LHCN-M2 (cell line): Measurements from ENCODE around the gene PRUNE2. TPM values are rescaled to one million over a fixed set of nuclear protein-coding genes. Genes with fewer than 3 reads are reported as not detected.
"Not testable (repeated sequence)": the region's sequence is repeated elsewhere in the genome, so short reads cannot be mapped to it uniquely, and the experiment has no call there.

Experiments
- DNase-seq: peaks from one replicate; pipeline ENCODE4 v3.0.0-alpha.2; 2012; ENCODE audit warnings: low read depth
- total RNA-seq: library from RNA; depleted of rRNA; stranded (reverse); fragments of >200 nt; gene quantifications from 2 replicates; pipeline ENCODE4 v1.2.3, GENCODE V29; 2014

The PRUNE2 gene
- total RNA-seq, 1 experiment from 2014 or later: 88.1 TPM

- DNase-seq: no peak
These were observed 301.9 kb downstream of the PRUNE2 start for GRCh38 chr9:76603931-76604570.

GRCh38 chr9:76603448-76603895 lies 302.4 kb downstream of the PRUNE2 start:
- DNase-seq: peak; percentile 70

GRCh38 chr9:76602199-76602598 lies 303.7 kb downstream of the PRUNE2 start:
- DNase-seq: no peak

GRCh38 chr9:76600007-76600615 lies 305.8 kb downstream of the PRUNE2 start:
- no peak for DNase-seq

GRCh38 chr9:76598981-76599380 lies 306.9 kb downstream of the PRUNE2 start:
- no peak for DNase-seq

DNA sequence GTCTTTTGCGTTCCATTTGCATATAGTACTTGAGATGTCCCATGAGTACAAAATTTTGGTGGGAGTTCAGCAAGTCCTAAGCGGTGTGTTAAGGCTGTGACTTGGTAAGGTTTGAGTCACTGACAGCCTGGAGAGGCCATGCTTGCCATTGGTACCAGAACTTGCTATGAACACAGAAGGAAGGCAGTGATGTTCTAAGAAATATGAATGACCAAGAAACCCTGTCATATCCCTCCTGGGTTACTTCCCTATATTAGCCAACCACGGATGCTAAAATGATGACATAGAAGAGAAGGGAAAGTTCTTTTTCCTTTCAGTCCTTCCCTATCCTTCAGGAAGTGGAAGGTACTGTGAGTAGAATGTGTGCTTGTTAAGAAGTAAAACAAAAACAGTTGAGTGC lies 310.3 kb downstream of the PRUNE2 start:
- DNase-seq: no peak

DNA sequence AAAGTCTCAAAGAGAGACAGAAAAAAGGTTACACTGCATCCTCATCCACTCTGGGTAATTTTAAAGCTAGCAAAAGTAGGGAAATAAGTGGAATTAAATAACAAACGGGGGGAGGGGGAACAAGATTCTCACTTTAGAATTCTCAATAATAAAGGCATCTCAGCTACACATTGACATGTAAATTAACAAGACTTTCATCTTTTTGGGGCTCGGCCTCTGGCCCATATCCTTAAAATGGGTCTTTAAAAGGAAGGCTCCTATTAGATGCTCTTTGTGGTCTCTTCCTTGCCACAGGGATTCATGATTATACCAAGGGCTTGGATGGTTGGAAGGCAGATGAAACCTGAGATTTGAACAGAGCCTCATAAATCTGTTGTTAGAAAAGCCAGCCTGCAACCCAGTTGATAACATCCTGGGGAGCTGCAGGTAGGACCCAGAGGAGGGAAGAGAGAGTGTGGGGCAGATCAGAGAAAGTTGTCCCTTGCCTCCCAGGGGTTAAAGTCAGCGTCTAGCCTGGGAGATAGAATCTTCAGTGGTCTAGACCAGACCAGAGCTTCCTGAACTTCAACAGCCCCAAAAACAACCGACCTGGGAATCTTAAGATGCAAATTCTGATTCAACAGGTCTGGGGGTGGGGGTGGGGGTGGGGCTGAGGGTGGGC lies 311.0 kb downstream of the PRUNE2 start:
- DNase-seq: no peak

DNA sequence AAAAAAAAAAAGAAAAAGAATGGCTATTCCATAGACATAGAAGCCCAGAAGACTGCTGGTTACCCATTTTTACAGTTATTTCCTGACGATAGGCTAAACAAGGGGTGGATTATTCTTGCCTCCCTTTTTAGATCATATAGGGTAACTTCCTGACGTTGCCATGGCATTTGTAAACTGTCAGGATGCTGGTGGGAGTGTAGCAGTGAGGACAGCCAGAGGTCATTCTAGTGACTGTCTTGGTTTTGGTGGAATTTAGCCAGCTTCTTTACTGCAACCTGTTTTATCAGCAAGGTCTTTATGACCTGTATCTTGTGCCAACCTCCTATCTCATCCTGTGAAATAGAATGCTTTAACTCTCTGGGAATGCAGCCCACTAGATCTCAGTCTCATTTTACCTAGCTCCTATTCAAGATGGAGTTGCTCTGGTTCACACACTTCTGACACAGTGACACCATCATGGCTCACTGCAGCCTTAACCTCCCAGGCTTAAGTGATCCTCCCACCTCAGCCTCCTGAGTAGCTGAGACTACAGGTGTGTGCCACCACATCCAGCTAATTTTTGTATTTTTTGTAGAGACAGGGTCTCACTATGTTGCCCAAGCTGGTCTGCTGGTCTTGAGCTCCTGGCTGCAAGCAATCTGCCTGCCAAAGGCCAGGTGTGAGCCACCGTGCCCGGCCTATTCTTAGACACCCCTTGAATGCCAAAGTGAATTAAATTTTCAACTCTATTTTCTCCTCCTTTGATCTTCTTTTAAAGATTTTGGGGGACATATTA lies 311.8 kb downstream of the PRUNE2 start:
- not testable (repeated sequence) for DNase-seq

DNA sequence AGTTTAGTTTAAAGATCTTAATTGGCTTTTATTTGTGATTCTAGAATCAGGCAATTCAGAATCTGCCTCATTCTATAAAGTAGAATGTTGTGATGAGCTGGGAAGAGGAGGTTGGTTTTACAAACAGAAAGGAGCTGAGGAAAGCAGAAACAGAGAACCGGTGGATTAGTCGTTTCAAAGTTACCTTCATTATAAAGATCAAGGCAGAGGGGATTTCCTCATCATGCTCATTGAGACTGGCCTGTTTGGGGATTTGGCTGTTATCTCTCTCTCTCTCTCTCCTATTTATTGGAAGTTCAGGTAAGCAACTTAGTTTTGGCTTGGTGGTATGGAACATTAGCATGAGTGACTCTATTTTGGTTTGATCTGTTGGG lies 313.0 kb downstream of the PRUNE2 start:
- no peak for DNase-seq

- peak; percentile 48 for DNase-seq
These were observed 313.6 kb downstream of the PRUNE2 start for GRCh38 chr9:76592091-76592973.

DNA sequence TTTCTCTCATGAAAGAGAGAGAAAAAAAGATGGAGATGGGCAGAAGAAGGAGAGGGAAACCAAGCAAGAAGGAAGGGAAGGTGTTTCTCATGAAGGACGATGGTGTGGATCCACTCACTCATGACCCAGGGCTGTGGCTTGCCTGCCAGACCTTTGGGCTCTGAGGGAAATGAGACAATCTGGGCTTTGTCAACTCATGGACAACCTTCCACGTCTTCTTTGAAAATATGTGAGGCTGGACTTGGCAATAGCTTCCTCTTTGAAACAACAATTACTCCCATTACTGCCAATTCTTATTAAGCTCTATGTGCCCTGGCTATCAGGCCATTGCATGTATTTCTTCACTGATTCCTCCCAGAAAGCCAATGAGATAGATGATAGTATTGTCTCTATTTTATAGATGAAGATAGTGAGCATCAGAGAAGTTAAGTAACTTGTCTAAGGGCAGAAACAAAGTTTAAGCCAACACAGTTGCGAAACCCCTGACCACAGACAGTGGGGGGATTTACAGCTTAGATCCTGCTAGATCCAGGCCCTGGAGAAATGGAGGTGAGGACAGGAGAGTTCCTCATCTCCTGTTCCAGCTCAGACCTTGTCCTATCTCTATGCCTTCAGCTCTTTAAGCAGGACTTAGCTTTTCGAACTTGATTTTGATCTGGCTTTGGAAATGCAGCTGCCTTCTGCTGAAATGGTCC lies 314.5 kb downstream of the PRUNE2 start:
- no peak for DNase-seq

GRCh38 chr9:76588316-76588715 lies 317.6 kb downstream of the PRUNE2 start:
- no peak for DNase-seq

- no peak for DNase-seq
These were observed 319.3 kb downstream of the PRUNE2 start for GRCh38 chr9:76586390-76587314.

DNA sequence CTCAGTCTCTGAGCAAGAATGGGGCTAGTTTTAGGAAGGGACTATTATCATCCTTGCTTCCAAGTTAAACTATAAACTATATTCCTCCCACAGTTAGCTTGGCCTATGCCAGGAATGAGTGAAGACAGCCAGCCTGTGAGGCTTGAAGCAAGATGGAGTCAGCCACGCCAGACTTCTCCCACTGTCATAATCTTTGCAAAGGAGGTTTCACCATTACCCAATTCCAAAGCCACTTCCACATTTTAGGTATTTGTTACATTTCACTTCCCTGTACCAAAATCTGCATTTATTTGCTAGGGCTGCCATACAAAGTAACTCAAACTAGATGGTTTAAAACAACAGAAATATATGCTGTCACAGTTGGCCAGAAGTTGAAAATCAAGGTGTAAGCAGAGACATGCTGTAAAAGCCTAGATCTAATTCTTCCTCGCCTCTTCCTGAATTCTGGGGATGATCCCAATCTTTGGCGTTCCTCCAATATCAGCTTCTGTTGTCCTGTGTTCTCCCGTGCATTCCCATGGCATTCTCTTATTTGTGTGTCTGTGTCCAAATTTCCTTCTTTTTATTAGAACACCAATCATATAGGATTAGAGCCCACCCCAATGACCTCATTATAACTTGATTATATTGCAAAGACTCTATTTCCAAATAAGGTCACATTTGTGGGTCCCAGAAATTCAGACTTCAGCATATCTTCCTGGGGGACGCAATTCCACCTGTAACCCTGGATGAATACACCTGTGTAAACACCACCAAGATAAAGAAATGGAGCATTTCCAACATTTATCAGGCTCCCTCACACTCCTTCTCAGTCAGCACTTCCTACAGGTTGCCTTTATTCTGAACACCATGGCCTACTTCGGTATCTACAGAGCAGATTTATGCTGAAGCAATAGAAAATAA lies 320.2 kb downstream of the PRUNE2 start:
- no peak for DNase-seq

GRCh38 chr9:76583256-76583655 lies 322.7 kb downstream of the PRUNE2 start:
- no peak for DNase-seq

DNA sequence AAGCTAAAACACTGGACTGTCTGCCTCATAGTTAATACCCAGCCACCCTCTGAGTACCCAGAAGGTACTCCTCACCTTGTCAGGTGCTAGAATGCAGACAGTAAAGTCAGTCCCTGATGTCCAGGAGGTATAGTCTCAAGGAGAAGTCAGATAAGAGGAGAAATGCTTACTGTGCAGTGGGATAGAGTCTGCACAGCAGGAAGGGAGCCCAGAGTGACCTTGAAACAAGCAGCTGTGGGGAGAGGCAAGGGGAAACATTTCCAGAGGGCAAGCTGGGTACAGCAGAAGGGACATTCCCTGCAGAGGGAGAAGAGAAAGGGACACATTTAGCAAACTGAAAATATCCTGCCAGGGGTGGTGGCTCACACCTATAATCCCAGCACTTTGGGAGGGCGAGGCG lies 324.2 kb downstream of the PRUNE2 start:
- no peak for DNase-seq

DNA sequence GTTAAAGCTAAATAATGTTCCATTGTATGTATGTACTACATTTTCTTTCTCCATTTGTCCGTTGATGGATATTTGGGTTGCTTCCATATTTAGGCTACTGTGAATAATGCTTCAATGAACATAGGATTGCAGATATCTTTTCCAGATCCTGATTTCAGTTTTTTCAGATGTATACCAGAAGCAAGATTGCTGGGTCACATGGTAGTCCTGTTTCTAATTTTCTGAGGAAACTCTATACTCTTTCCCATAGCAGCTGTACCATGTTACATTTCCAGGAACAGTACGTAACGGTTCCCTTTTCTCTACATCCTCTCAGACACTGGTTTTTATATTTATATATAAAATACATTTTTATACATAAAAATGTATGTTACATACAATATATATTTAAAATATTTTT lies 325.1 kb downstream of the PRUNE2 start:
- DNase-seq: no peak

DNA sequence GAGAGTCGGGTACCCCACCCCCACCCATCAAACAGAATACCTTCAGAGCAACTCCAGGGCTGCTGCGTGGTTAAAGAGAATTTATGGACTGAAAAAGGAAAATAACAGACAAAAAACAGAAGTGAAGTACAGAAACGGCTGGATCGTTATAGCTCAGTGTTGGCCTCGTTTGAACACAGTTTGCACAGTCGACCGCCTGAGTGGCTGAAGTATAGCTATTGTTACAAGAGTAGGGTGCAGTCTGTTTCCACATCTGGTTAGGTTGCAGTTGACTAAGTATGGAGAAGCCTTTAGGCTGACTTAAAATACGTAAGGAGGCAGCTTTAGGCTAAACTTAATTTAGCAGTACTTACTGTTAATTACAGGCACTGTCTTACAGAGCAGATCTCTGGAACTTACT lies 325.7 kb downstream of the PRUNE2 start:
- no peak for DNase-seq
